ENCODE data around the gene PRAC1.
A peak's percentile ranks its signal among the peaks of the same experiment; 100 is the strongest.

PRAC1 gene

DNA sequence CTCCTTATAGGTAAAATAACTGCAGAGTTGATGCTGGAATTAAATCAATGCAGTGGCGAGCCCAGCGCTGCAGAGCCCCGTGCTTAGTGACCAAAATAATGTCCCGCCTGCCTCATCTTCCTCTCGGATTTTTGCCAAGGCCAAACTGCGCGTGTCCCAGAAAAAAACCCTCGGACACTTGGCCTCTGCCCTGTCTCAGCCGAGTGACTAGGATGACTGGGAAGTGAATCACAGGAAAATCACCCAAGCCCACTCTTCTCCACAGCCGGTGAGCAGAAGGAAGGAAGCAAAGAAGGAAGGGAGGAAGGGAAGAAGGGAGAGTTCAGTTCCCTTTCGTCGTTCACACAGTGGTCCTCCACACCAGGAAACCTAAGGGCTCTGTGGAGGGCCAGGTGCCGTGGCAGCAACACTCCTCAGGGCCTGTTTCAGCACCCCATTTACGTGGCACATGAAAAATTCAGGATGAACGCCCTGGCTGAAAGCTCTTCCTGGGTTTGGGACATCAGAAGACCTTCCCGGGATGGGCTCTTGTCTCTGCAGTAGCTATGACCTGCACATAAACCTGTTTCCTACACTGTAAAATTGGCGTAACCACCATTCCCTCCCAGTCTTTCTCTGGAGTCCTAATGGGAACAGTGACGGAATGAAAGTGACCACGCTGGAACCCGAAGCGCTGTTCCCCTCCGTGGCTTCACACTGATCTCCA lies 31.6 kb upstream of the PRAC1 start:
- TF ChIP-seq TOX (CRISPR knock-in tag; IDR thresholded peaks at IDR 0.05; ENCODE audit: borderline replicate concordance) = no peak
- TF ChIP-seq OSR1 (CRISPR knock-in tag; IDR thresholded peaks at IDR 0.05) = no peak
- TF ChIP-seq SNAI2 (CRISPR knock-in tag; IDR thresholded peaks at IDR 0.05) = no peak
- TF ChIP-seq ZC3H10 (CRISPR knock-in tag; IDR thresholded peaks at IDR 0.05) = no peak
- TF ChIP-seq, protein P1, sequence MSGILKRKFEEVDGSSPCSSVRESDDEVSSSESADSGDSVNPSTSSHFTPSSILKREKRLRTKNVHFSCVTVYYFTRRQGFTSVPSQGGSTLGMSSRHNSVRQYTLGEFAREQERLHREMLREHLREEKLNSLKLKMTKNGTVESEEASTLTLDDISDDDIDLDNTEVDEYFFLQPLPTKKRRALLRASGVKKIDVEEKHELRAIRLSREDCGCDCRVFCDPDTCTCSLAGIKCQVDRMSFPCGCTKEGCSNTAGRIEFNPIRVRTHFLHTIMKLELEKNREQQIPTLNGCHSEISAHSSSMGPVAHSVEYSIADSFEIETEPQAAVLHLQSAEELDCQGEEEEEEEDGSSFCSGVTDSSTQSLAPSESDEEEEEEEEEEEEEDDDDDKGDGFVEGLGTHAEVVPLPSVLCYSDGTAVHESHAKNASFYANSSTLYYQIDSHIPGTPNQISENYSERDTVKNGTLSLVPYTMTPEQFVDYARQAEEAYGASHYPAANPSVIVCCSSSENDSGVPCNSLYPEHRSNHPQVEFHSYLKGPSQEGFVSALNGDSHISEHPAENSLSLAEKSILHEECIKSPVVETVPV (CRISPR knock-in tag; IDR thresholded peaks at IDR 0.05) = no peak
- no peak for TF ChIP-seq ARNTL (CRISPR knock-in tag; IDR thresholded peaks at IDR 0.05; ENCODE audit: borderline replicate concordance, low read depth)
- no peak for TF ChIP-seq RARB (CRISPR knock-in tag; IDR thresholded peaks at IDR 0.05)
- TF ChIP-seq ZFP3 (CRISPR knock-in tag; IDR thresholded peaks at IDR 0.05) = no peak
- TF ChIP-seq ZFP30 (CRISPR knock-in tag; IDR thresholded peaks at IDR 0.05) = no peak
- TF ChIP-seq, protein P2, sequence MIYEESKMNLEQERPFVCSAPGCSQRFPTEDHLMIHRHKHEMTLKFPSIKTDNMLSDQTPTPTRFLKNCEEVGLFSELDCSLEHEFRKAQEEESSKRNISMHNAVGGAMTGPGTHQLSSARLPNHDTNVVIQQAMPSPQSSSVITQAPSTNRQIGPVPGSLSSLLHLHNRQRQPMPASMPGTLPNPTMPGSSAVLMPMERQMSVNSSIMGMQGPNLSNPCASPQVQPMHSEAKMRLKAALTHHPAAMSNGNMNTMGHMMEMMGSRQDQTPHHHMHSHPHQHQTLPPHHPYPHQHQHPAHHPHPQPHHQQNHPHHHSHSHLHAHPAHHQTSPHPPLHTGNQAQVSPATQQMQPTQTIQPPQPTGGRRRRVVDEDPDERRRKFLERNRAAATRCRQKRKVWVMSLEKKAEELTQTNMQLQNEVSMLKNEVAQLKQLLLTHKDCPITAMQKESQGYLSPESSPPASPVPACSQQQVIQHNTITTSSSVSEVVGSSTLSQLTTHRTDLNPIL (CRISPR knock-in tag; IDR thresholded peaks at IDR 0.05; ENCODE audit: low read depth) = no peak
- peak; percentile 6; the same call in 2 of the 3 replicates for ATAC-seq

DNA sequence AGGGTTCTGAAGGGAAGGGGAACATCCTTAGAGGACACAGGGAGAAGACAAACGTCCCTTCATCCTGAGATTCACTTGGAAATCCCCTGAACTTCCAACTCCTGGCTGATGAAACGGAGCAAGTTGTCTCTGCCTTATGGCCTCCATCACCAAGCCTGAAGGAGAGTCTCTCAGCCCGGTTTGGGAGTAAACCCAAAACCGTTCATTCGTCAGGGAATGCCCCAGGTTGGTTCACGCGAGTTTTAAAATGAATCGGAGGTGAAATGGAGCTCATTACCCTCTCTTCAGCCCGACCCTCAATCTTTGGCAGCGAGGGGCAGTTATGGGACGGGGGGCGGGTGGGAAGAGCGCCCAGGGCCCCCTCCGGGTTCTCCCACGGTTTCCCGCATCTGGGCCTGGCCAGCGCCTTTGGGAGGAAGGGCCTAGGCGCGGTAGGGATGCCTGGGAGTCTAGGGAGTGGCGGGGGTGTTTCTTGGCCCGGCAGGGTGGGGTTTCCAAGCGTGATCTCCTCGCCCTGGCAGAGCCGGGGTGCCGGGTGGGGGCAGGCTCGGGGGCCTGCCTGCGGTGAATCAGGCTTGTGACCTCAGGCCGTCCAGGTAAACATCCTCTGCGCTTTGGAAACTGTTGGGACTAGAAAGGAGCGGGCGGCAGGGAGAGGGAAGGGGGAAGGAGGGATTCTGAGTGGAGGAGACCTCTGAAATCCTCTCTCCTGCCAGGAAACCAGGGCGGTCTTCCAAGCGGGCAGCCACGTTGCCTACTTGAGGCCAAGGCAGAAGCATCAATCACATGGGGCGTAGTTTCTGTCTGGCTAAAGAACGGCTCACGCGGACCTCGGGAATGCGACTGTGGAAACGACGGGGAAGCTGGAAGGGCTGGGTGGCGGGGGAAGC lies 30.3 kb upstream of the PRAC1 start:
- ATAC-seq = no peak
- TF ChIP-seq ZNF565 (CRISPR knock-in tag; conservative IDR thresholded peaks at IDR 0.05; ENCODE audit: low read depth) = no peak
- TF ChIP-seq BACH2 (CRISPR knock-in tag; IDR thresholded peaks at IDR 0.05; ENCODE audit: borderline replicate concordance) = no peak
- TF ChIP-seq, protein P3, sequence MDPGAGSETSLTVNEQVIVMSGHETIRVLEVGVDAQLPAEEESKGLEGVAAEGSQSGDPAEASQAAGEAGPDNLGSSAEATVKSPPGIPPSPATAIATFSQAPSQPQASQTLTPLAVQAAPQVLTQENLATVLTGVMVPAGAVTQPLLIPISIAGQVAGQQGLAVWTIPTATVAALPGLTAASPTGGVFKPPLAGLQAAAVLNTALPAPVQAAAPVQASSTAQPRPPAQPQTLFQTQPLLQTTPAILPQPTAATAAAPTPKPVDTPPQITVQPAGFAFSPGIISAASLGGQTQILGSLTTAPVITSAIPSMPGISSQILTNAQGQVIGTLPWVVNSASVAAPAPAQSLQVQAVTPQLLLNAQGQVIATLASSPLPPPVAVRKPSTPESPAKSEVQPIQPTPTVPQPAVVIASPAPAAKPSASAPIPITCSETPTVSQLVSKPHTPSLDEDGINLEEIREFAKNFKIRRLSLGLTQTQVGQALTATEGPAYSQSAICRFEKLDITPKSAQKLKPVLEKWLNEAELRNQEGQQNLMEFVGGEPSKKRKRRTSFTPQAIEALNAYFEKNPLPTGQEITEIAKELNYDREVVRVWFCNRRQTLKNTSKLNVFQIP (CRISPR knock-in tag; IDR thresholded peaks at IDR 0.05; ENCODE audit: borderline replicate concordance, low read depth) = no peak
- no peak for TF ChIP-seq ESRRG (CRISPR knock-in tag; IDR thresholded peaks at IDR 0.05)
- TF ChIP-seq, protein P4, sequence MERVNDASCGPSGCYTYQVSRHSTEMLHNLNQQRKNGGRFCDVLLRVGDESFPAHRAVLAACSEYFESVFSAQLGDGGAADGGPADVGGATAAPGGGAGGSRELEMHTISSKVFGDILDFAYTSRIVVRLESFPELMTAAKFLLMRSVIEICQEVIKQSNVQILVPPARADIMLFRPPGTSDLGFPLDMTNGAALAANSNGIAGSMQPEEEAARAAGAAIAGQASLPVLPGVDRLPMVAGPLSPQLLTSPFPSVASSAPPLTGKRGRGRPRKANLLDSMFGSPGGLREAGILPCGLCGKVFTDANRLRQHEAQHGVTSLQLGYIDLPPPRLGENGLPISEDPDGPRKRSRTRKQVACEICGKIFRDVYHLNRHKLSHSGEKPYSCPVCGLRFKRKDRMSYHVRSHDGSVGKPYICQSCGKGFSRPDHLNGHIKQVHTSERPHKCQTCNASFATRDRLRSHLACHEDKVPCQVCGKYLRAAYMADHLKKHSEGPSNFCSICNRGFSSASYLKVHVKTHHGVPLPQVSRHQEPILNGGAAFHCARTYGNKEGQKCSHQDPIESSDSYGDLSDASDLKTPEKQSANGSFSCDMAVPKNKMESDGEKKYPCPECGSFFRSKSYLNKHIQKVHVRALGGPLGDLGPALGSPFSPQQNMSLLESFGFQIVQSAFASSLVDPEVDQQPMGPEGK (CRISPR knock-in tag; IDR thresholded peaks at IDR 0.05; ENCODE audit: borderline replicate concordance) = no peak
- TF ChIP-seq CSDC2 (CRISPR knock-in tag; IDR thresholded peaks at IDR 0.05) = no peak
- no peak for TF ChIP-seq ZNF70 (CRISPR knock-in tag; IDR thresholded peaks at IDR 0.05)
- no peak for TF ChIP-seq TOX (CRISPR knock-in tag; IDR thresholded peaks at IDR 0.05; ENCODE audit: borderline replicate concordance)
- no peak for TF ChIP-seq PPARA (CRISPR knock-in tag; IDR thresholded peaks at IDR 0.05; ENCODE audit: borderline replicate concordance)
- TF ChIP-seq RARB (CRISPR knock-in tag; IDR thresholded peaks at IDR 0.05) = no peak
- no peak for TF ChIP-seq ZFP3 (CRISPR knock-in tag; IDR thresholded peaks at IDR 0.05)
- TF ChIP-seq ARNTL (CRISPR knock-in tag; IDR thresholded peaks at IDR 0.05; ENCODE audit: borderline replicate concordance, low read depth) = no peak
- no peak for TF ChIP-seq ZC3H10 (CRISPR knock-in tag; IDR thresholded peaks at IDR 0.05)
- TF ChIP-seq, protein P2 (CRISPR knock-in tag; IDR thresholded peaks at IDR 0.05; ENCODE audit: low read depth) = no peak
- no peak for TF ChIP-seq TCF4 (CRISPR knock-in tag; IDR thresholded peaks at IDR 0.05; ENCODE audit: borderline replicate concordance)
- no peak for TF ChIP-seq GLIS3 (CRISPR knock-in tag; IDR thresholded peaks at IDR 0.05)
- TF ChIP-seq, protein P1 (CRISPR knock-in tag; IDR thresholded peaks at IDR 0.05) = no peak
- no peak for TF ChIP-seq SNAI2 (CRISPR knock-in tag; IDR thresholded peaks at IDR 0.05)
- no peak for TF ChIP-seq OSR1 (CRISPR knock-in tag; IDR thresholded peaks at IDR 0.05)

Measured in SK-N-SH treated with all-trans-retinoic acid at 6 μM for 48 hours (cell line).